Stimulated activated CD4-positive, alpha-beta T cell treated with anti-CD3 and anti-CD28 coated beads, Interleukin-12 subunit alpha, Interleukin-12 subunit beta, amount 100 ng/mL, for 4 hours (primary cell): ENCODE results near the gene ATP11A.

Experiments used
- DNase-seq: peaks from one replicate; pipeline ENCODE4 v3.0.0-alpha.2; 2020

Gene ATP11A

DNA sequence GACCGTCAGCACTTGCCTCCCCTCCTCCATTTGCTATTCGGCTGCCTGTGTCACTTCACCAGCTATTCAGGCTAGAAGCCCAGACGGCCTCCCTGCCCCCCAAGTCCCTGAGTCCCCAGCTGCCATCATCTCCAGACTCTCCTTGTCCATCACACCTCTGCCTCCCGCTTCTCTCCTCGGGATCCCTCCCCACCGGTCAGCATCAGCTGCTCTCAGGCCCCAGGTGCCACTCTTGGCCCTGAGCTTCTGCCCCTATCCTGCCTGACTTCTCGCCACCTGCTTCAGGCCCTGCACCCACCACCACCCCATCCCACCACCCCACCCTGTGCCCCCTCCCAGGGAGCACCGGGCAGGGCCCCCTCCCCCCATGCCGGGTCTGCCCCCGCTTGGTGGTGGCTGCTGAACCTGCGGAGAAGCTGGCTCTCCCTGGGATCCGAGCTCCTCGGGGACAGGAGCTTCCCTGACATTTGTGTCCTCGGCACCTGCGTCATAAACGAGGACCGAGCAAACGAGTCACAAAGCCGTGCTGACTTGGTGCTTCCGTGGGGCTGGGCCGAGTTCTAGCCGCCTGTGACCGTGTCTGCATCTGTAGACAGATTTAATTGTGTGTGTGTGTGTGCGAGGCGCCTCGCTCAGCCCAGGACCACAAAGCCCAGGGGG, 208.9 kb downstream of the ATP11A start:
- no peak for DNase-seq

DNA sequence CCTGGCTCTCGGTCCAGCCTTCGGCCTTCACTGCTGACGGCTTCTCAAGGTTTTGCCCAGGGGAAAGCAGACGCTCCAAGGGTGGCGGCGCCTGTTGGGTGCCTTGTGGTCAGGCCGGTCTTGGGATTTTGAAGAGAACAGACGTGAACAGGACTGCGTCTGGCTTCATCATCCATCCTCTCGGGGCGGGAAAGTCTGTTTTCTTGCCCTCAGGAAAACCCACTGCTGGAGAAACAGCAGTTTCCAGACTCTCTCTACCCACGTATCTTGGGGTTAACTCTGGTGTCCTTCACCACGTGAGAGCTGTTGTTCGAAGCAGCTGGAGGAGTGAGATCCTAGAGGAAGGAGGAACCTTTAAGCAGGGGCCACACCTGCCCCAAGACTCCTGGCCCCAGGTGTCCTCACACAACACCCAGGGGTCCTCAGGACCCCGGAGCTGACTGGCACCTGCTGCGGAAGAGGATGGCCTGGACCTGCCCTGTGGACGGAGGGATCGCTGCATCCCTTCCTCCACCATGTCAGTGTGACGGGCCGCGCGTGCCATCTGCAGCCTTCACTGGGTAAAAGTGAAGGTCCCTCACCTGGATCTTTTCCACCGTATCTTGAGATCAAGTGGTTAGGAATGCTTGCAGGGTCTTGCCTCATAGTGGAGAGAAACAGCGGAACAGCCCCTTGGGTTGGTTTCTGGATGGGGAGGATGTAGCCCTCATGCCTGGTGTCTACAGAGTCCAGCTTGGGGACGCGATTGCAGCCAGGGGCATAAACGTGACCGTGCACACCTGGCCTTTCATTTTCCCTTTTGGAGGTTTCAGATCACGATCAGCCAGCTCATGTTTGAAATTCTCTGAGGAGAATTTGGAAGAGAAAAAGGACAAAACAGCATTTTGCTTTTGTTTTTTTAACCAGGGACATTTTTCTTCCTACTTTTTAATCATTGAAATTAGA, 209.7 kb downstream of the ATP11A start:
- DNase-seq = no peak

DNA sequence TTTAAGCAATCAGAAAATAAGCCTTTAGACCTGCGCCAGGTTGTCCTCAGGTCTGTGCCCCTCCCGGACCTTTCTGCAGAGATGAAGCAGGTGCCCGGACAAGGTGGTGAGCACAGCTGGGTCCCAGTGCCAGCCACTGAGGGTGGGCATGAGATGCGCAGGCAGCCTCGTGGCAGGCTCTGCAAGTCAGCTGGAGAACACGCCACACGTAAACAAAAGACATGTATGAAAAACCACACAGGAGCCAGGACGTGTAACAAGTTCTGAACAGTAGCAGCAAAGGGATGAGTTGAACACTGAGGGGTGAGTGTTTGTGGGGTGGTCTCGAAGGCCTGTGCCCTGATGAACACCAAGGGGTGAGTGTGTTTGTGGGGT, 210.4 kb downstream of the ATP11A start:
- DNase-seq = no peak

DNA sequence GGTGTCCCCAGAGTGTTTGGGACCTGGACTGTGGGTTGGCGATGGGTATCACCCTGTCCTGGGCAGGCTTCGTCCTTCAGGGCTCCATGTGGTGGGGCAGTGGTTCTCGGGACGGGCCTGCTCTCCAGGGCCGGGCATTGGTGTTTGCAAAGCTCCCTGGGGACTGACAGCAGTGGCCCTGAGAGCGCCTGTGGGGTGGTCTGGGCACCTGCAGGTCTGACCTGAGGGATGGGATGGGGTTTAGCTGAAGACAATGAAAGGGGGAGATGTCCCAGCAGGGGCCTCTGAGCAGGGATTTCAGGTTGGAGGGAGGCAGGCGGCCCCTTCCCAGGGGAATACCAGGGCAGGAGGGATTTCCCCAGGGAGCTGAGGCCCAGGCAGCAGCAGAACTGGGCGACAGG, 210.9 kb downstream of the ATP11A start:
- DNase-seq = no peak

DNA sequence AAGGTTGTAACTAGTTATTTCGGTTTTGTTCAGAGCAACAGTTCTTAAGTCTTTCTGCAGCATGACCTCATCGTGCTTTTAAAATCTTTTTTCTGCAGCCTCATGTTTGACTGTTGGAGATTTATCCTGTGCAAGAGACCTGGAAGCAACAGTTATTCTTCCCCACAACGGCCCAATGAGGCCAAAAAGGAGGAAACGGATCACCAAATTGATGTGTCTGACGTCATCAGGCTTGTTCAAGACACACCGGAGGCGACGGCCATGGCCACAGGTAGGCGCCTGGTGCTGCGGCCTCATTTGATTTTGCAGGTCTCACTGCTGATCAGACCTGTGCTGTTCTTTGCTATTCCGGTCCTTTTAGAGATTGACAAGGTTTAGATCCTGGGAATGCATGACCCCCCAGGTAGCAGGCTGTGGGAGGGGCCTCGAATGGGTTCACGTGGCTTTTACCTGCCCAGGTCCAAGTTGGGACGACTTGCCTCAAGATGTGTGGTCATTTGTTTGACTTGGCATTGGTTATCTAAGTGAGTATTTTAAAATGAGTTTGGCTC, 212.3 kb downstream of the ATP11A start:
- no peak for DNase-seq

DNA sequence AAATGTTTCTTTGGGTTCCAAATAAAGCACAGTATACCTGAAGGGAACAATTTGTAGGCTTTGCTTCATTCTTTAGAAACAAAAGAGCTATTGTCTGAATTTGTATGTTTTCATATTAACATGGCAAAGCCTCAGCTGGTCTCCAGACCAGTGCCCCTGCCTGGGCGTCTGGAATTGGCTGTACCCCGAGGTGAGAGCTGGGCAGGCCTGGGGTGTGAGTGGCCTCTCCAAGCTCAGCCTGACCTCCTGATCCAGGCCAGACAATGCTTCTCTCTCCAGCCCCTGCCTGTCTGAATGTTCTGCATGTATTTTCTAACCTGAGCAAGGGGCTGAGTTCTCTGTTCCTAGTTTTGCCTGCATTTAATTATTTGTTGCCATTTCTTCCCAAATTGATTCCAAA, 212.8 kb downstream of the ATP11A start:
- DNase-seq = no peak

DNA sequence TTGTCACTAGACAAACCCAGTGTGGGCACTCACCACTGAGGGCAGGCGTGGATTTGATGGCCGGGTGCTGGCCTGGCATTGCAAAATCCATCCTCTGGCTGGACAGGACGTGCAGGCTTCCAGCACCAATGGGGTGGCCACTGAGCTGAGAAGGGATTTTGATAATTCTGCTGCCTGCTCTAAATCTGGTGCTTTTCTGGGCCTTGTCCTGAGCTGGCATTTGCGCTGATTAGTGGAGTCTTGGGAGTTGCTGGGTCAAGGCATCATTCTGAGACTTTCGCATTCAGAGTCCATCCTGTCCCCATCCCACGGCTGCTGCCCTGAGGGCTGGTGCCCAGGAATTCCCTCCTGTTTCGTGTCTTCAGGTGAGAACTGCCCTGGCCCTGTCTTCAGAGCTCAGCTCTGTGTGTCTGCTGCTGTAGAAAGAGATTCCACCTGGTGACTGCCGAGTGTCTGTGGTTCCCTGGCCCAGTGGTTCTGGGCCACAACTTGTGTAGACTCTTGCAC, 213.3 kb downstream of the ATP11A start:
- no peak for DNase-seq

DNA sequence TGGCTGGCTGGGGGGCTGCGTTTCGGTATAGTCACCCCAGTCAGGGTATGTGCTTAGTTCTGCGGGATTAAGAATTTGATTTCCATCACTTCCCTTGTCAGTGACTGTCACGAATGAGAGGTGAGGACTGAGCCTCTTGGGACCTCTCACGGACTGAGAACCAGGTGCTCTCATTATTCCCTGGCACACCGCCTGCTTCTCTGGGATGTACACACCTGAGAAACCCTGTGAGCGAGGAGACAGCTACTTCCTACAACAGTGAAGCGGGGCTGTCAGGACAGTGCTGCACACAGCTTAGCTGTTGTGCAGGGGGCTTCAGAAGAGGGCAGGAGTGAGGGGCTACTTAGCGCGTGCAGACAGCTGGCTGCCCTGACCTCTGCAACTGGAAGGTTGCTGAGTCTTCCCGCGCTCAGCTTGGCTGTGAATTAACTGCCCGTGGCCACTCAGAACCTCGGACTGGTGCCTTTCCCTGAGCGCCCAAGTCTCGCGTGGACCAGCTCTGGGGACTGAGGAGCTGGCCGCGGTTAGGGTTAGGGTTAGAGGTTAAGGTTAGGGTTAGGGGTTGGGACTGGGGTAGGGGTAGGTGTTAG, 213.9 kb downstream of the ATP11A start:
- no peak for DNase-seq

DNA sequence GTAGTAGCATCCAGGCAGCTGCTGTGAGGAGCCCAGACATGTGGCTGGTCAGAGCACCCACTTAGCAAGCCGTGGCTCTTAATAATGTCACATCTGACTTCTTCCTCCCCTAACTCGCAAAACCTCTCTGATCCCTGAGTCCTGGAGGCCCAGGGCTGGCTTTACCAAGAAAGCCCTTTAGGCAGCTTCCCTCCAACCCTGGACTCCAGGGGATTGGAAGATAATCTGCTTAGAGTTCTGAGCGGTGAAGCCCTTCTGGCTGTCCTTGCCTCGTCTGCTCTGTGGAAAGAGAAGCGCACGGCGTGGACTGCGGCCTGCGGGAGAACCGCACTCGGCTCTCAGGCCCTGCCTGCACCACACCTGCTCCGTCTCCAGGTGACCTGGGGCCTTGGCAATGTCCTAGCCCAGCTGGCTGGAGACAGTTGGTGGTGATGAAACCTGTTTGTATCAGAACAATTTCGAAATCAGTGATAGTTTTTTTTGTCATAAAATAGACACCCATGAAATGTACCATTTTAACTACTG, 214.7 kb downstream of the ATP11A start:
- DNase-seq = no peak

DNA sequence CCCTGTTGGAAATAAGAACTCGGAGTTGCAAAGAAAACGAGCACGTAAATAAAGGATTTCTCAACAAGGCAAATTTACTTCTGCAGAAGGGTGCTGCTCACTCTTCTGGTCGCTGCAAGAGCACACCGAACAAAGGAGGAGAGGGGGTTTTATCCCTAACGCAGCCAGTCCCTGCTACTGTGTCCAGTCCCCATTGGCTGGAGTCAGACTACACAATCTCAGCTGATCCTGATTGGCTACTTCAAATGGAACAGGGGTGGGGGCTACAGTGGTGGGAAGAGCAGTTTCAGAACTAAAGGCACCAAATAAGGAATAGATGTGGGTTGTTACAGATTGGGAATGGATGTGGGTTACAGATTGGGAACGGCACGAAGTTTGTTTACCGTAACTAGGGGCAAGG, 215.2 kb downstream of the ATP11A start:
- no peak for DNase-seq

DNA sequence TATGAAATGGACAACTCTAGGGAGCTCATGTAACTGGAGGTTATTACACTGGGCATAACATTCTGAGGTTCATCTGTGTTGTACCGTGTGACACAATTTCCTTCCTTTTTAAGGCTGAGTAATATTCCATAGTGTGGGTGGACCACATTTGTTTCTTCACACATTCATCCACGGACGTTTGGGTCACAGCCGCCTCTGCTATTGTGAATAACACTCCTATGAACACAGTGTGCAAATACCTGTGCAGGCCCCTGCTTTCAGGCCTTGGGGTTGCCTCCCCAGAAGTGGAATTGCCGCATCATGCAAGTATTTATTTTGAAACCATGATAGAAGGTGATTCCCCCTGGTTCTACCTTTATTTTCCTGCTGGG, 215.8 kb downstream of the ATP11A start:
- DNase-seq = no peak

DNA sequence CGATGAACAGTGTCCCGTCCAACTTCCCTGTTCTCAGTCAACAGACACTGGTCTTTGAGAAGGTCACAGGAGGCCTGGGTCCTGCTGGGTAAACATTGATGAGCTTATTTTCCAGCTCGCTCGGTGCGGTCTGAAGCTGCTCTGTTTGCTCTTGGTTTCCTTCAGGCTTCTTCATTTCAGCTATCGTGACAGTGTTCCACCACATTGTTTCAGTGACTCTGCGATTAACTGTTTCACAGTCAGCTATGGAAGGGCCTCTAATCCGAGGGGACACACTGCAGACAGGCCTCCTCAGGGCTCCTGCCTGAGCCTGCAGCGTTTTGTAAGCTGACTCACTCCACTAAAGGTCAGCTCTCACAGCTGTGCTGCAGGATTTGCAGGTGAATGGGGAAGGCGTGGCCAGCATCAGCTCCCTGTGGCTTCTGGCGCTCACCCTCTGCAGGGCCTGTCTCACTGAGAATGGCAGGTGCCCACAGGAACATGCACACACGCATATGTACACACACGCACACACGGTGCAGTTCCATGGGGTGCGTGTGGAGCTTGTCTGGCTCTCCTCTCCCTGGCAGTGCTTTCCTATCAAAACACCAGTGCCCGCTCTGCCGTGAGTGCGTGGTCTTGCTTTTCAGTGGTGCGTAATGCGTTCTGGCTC, 216.3 kb downstream of the ATP11A start:
- no peak for DNase-seq

DNA sequence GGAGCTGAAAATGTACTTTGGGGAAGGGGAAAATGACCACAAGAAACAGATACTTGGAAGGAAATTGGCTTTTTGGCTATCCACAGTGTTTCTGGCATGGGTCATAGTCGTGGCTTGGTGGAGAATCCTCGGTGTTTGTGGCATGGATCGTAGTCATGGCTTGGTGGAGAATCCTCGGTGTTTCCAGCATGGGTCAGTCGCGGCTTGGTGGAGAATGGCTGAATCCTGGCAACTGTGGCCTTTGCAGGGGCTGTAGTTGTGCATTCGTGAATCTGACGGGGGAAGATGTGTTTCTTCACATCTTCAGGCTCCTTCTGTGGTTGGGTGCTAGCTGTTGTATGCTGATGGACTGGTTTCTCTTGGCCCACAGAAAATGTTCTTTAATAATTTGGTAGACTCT, 217.4 kb downstream of the ATP11A start:
- DNase-seq = no peak

DNA sequence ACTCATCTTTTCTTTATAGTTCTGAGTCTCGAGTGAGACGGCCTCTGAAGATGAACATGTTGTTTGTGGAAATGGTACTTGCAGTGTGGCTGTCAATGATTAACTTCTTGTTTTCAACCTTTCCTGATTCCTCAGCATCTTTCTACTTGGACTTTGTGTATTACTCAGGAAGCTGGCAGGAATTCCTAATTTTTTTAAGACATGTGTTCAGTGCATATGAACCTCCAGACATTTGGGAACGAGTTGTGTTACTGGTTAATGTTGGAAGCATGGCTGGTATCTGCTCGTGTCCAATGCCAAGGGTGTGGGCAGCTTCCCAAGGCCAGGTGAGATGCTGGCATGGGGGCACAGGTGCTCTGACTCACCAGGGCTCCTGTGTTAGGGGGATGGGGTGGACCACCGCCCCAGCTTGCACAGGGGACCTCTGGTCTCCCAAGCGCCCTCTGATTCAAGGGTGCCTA, 218.1 kb downstream of the ATP11A start:
- DNase-seq = no peak

DNA sequence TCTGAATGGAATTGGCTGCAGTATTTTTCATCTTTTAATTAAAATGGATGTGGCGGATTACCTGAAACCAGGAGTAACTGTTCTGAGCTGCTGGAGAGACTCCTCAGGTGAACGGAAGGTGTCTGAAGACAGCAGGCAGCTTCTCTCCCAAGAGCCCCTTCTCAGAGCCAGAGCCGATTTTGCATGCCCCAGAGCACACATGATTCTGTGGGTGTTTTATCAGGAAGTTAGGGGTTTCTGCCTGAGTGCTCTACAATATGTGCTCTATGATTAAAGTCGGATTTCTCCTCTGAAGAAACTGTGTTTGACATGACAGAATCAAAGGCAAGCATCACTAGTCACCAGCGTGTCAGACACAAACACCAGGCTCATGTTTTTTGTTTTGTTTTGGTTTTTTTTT, 218.5 kb downstream of the ATP11A start:
- DNase-seq = no peak

DNA sequence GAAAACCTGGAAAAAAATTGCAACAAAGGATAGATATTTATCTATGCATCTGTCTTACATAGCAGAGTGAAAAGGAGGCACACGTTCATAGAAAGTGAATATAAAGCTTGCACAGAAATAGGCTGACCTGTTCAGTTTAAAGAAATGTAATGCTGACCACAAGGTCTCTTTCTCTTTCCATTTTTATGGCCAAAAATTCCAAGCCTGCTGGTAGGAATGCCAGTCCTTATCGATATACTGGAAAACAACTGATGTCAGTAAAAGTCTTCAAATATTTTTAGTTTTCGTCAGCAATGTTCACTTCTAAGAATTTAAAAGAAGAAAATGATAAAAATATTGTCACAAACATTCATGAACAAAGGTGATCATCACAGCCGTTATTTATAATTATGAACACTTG, 220.2 kb downstream of the ATP11A start:
- no peak for DNase-seq

DNA sequence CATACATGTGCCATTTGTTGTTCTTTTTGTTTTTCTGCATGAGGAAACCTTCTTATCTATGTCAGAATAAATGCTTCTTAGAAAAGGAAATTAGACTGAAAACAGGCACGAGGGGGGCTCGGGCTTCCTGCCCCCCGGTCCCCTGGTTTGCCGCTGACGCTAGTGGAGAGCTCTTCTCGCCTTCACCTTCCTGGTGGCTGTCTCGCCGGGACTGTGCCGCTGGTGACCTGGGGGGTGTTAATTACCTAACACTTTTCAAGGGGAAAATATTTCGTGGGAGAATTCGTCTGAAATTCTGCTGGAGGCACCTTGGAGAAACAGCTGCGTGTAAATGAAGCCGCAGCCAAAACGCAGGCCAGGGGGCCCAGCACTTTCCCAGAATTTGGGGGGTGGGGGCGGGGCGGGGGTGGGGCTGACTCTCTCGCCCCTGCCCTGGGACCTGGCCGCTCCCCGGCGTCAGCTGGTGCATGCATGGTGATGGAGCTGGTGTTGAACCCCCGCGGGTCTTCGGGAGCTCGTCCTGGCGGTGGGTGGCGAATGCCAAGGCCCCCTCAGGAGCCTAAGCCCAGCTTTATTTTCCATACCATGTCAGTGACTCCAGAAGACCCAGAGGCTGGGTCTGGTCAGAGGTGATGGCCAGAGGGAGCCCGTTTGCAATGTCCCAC, 220.9 kb downstream of the ATP11A start:
- no peak for DNase-seq

DNA sequence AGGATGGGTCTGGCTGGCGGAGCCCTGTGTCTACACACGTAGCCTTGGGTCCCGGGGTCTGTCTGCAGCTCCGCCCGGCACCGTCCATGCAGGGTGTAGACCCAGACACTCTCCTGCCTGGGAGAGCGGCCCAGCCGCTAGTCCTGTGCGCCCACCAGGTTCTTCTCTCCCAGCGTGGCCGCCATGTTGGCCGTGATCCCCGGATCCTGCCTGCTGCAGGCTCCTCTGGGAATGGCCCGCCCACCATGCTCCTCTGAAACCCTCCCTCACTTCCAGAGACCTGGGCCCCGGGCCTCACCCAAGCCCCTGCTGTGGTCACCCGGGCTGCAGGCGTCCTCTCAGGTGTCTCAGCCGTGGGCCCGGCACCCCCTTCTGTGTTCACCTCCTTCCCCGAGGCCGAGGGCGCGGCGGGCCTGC, 221.5 kb downstream of the ATP11A start:
- DNase-seq = no peak

DNA sequence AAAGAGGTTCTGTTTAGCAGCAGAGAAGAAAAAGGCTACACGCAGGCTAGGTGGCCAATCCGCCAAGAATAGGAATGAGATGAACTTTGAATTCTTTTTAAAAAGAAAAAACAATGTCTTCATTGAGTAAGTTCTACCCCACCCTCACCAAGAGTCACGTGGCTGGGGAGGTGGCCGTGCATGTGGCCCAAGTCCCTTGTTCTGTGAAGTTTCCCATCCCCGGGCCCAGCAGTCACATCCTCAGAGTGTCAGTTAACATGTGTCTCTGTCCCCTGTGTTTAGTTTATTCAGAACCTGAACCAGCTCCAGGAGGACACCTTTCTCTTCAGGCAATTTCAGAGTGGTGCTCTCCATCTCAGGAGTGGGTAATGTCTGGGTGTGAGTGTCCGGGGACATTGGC, 222.0 kb downstream of the ATP11A start:
- DNase-seq = no peak

DNA sequence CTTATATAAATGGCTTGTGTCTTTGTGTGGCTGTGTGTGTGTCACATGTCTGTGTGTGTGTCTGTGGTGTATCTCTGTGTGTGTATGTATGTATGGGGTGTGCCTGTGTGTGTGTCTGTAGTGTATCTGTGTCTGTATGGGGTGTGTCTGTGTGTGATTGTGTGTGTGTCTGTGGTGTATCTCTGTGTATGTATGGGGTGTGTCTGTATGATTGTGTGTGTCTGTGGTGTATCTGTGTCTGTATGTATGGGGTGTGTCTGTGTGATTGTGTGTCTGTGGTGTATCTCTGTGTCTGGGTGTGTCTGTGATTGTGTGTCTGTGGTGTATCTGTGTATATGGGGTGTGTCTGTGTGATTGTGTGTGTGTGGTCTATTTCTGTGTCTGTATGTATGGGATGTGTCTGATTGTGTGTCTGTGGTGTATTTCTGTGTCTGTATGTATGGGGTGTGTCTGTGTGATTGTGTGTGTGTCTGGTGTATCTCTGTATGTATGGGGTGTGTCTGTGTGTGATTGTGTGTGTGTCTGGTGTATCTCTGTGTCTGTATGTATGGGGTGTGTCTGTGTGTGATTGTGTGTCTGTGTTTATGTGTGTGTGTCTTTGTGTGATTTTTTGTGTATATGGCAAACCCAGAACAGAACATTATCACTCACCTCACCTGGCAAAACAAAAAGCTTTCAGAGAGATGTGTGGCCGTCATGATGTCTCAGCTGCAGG, 223.0 kb downstream of the ATP11A start:
- DNase-seq = no peak

DNA sequence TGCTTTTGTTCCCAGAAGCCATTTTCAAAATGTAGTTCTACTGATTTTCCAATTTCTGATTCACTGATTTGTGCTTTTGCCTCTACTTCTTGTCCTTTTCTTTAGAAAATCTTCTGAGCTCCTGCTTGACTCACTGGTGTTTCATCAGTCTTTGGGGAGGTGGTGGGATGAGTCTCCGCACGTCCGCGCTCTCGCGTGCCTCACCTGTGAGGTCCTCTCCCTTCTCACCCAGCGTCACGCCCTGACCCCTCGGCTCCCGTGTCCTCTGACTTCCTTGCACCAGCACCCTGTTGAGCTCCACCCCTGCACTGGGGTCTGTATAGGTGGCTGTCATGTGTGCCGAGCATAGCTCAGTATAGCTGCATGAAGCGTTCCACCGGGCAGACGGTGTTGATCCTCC, 226.5 kb downstream of the ATP11A start:
- no peak for DNase-seq
